Fibroblast of mammary gland (primary cell): ENCODE data around the gene CDCA7.

Experiments
- DNase-seq: peaks from one replicate; pipeline ENCODE4 v3.0.0-alpha.2; 2010; ENCODE audit warnings: low read depth
- H3K4me3 ChIP-seq: 2 replicates; pipeline ENCODE4 v1.5.1; 2011; ENCODE audit warnings: low read depth, mild to moderate bottlenecking, low read length, moderate library complexity; ENCODE audit not compliant: control insufficient read depth
- TF ChIP-seq, protein P1 (sequence below): conservative IDR thresholded peaks from 2 replicates; pipeline ENCODE4 v1.5.1; 2011; ENCODE audit warnings: low read depth, low read length, inconsistent platforms; ENCODE audit not compliant: control insufficient read depth, insufficient read depth

The CDCA7 gene

DNA sequence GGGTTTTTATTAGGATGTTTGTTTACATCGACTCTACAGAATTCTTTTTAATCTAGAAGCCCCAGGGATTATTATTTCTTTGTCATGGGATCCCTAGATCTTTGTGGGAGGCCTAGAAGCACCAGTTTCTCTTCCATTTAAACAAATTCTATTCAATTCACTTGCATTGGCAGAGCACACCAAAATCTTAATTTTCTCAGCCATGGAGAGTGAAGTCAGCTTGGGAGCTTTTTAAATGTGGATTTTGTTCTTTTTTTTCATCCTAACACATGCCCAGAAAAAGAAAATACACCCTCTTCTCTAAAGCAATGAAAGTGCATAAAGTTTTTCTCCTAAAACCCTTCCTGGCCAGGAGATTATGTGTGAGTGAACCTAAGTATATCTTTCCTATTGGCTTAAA is 38.5 kb downstream of the CDCA7 start:
- H3K4me3 ChIP-seq: no peak overlapping the region
- no peak for DNase-seq

DNA sequence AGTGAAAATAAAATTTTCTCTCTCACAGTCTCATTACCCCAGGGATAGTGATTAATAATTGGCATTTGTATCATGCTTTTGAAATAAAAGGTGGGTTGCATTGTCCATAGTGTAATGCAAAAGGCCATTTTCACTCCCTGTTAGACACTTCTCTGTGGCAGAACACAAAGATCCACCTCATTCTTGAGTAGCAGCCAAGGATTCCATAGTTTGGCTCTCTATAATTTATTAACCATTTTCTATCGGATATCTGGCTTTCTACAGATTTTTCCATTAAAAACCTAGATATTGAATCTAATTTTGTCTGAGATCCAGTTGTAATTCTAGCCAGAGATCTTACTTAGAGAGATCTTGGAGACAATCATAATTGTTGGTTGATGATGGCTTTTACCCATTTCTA is 39.0 kb downstream of the CDCA7 start:
- DNase-seq: no peak
- TF ChIP-seq, protein P1, sequence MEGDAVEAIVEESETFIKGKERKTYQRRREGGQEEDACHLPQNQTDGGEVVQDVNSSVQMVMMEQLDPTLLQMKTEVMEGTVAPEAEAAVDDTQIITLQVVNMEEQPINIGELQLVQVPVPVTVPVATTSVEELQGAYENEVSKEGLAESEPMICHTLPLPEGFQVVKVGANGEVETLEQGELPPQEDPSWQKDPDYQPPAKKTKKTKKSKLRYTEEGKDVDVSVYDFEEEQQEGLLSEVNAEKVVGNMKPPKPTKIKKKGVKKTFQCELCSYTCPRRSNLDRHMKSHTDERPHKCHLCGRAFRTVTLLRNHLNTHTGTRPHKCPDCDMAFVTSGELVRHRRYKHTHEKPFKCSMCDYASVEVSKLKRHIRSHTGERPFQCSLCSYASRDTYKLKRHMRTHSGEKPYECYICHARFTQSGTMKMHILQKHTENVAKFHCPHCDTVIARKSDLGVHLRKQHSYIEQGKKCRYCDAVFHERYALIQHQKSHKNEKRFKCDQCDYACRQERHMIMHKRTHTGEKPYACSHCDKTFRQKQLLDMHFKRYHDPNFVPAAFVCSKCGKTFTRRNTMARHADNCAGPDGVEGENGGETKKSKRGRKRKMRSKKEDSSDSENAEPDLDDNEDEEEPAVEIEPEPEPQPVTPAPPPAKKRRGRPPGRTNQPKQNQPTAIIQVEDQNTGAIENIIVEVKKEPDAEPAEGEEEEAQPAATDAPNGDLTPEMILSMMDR: no peak
- H3K4me3 ChIP-seq: no peak overlapping the region

More for the DNA sequence above, 38.5 kb downstream of the CDCA7 start:
- TF ChIP-seq, protein P1: no peak

DNA sequence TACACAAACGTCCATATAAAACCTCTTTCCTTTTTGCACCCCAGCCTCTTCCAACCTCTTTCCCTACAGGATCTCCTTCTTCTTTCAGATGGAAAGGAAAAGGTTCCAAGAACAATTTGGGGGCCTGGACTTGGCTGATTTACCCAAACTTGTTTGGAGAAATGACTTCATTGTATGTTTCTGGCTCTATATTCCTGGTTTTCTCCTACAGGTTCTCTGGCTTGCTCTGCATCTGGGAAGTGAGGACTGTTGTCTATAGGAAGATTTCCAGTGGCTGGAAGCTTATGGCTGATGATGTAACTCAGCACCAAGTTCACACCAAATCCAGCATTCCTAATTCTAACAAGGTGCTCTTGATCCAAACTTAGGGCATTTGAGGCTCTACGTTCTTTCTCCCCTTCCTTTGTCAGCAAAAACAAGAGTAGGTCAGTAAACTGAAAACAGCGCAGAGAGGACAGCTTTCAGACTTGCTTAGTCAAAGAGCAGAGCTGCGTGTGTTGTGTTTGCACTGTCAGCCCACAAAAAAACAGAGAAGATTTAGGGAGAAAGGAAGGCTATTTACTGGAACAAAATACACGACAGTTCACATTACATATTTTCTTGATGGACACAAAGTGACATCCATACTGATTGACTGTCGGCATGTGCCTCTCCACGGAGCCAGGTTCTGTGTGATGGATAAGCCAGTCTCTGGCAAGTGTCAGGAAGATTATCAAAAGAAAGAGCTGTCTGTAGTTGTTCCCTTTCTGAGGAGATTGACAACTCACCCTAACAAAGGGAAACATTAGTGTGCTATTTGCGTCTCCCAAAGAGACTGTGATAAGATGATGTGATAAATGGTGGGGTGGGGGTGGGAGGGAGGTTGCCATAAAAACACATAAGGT is 39.7 kb downstream of the CDCA7 start:
- no peak for DNase-seq
- H3K4me3 ChIP-seq: no peak overlapping the region
- TF ChIP-seq, protein P1: no peak

DNA sequence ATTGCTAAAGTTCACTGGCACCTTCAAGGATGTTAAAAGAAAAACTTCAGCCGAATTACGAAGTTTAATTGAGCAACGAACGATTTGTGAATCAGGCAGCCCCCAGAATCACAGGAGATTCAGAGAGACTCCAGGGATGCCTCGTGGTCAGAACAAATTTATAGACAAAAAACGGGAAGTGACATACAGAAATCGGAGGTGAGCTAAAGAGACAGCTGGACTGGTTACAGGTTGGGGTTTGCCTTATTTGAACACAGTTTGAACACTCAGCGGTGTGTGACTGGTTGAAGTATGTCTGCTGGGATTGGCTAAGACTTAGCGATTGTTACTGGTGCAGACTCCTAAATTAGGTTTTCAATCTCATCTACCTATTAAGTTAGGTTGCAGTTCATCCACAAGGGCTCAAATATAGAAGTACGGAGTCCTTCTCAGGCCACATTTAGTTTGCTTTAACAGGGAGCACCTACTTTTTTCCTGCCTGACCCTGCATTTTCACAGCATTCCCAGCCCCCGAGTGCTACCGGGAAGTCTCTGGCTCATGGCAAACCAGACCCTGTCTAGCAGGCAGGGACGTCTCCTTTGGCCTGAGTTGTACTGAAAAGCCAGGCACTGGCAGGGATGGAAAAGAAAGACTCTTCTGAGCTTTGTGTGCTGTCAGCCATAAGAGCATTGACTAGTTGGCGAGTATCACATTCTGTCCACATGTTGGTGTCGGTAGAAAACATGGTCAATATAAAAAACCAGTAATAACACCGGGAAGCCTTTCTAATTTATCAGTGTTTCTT is 41.1 kb downstream of the CDCA7 start:
- no peak overlapping the region for H3K4me3 ChIP-seq
- no peak for DNase-seq
- TF ChIP-seq, protein P1: no peak

GRCh38 chr2:173397539-173397938 is 42.9 kb downstream of the CDCA7 start:
- H3K4me3 ChIP-seq: no peak overlapping the region
- TF ChIP-seq, protein P1: no peak
- no peak for DNase-seq

GRCh38 chr2:173399229-173399628 is 44.6 kb downstream of the CDCA7 start:
- no peak overlapping the region for H3K4me3 ChIP-seq
- no peak for DNase-seq
- TF ChIP-seq, protein P1: no peak
